GM18873 (cell line): Measurements from ENCODE around the gene MGAT3.

ENCODE experiments used
- ATAC-seq: cut with Tn5 transposase; IDR thresholded peaks from one replicate; pipeline ENCODE4 v1.9.1; 2021; ENCODE audit warnings: mild to moderate bottlenecking, moderate library complexity, moderate number of reproducible peaks; ENCODE audit not compliant: unreplicated experiment, low FRiP score

MGAT3 gene

DNA sequence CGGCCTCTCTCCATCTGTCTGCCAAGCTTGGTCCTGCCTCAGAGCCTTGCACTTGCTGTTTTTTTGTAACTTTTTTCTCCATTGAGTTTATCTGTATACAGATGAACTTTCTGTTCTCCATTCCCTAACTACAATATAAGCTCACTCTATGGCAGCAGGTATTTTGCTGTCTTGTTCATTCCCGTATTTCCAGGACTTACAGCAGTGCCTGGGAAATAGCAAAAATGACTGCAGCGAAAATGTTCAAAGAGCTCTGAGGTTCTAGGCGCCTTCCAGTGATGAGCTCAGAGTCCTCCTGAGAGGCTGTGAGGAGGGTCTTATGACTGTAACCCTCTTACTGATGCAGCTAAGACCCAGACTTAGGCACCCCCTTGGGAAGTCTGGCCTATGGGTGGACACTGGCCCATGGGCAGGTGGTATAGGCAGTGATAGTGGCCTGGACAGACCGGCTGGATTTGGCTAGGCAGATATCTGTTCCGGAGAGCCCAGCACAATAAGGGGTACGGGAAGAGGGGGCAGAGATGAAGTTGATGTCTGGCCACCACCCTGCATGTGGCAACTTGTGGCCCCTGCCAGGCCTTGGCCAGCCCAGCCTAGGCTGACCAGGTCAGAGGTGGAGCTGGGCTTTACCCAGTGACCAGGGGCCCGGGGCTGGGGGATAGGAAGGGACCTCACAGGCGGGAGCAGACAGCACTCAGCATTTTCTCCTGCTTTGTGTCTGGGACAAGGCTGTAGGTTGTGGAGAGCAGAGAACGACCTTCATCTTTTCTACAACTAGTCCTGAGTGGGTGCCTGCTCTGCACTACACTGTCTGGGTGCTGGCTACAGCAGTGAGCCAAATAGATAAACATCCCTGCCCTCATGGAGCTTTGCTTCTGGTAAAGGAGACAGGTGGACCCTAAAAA lies 68.2 kb downstream of the MGAT3 start:
- no peak for ATAC-seq

DNA sequence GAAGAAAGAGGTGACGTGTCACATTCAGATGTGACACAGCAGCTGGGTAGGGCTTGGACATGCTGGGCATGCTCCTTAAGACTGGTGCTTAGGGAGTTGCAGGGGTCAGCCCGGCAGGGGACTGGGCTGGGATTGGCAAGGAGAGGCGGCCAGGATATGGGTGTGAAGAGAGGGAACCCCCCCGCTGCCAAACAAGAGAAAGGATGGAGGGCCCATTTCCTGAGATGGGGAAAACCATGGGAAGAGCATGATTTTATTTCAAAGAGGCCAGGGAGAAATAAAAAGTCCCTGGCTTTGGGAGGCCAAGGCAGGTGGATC lies 68.8 kb downstream of the MGAT3 start:
- no peak for ATAC-seq

DNA sequence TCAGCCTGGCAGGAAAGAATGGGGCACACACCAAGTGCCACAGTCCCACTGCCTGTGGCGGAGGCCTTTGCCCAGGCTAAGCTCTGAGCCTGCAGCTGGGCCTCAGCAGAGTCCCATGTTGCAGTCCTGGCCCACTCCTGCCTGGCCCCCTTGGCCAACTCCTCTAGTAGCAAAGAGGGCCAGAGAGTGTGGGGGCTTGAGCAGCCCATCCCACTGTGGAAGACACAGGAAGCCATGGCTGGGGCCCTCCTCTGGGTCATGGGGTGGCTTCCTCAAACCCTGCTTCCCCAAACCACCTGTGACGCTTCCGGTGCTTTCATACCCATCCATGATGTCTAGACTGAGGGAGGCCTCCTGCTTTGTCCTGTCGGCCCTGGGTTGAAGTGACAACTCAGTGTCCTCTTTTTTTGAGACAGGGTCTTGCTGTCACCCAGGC lies 69.9 kb downstream of the MGAT3 start:
- ATAC-seq = no peak

DNA sequence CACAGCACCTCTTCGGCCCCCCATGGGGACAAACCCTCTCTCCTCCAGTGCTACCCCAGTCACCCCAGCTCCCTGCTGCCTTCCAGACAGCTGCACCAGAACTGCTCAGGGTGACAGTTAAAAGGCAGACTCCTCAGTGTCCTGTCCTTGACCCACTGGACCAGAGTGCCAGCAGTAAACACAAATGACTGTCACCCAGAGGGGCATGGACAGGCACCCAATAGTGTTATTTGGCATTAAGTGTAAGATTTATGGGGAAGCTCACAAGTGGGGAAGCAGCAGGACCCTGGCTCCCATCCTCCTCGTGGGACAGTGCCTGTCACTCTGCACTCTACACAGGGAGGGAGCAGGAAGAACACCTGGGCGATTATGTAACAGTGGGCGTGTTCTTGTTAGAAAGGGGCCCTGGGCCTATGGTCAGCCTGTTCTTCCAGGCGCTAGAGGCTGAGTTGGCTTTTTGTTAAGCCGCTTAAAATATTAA lies 70.7 kb downstream of the MGAT3 start:
- ATAC-seq = no peak

DNA sequence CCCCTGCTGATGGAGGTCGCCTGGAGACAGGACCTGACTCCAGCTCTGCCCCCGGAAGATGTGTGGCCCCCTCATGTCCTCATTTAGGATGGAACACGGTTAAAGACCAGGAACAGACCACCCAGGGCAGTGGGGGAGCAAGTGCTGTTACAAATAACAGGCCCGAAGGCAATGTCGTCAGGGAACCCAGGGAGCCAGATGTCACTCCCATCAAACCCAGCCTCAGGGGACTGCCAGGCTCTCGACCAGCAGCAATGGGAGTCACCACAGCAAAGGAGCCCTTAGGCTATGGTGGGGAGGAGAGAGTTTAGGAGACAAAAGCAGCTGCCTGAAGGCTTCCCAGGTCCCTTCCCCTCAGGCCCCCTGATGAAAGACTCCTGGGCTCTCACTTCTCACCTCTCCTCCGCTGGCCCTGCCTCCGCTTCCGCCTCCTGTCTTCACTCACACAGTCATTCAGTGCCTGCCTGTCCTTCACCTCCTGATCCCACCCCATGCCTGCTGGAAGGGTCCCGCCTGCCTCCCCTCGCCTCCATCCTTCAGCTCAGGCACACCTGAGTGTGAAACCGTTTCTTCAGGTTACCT lies 71.4 kb downstream of the MGAT3 start:
- no peak for ATAC-seq

DNA sequence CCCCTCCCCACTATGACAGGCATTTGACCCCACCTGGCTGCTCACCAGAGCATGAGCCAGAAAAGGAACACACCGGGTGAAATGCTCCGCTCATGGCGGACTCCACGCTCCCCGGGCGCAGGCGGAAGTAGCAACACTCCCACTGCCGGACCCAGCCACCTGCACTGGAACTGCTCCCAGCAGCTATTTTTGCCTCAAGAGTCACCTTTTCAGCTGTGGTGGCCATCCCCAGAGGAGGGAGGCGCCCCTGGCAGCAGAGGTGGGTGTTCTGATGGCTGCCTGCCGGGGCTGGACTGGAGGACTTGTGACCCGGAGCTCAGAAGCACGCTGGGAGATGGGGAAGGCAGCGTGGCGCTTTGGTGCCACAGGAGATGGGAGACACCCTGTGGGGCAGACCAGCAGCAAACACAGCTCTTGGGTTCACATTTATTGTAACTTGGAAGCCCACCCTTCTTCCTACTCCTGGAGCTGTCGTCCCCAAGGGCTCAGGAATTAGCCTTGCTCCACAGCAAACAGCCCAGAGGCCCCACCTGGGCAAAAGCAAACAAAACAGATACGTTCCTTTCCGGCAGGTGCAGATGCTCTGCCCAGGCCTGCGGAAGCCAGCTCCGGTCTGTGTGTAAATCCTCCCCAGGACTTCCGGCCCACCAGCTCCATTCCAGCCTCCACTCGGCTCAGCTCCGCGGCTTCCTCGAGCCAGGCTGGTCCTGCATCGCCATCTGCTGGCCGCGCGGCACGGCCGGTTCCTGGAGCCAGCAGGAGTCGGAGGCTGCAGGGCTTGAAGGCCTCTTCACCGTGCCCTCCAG lies 72.1 kb downstream of the MGAT3 start:
- no peak for ATAC-seq

DNA sequence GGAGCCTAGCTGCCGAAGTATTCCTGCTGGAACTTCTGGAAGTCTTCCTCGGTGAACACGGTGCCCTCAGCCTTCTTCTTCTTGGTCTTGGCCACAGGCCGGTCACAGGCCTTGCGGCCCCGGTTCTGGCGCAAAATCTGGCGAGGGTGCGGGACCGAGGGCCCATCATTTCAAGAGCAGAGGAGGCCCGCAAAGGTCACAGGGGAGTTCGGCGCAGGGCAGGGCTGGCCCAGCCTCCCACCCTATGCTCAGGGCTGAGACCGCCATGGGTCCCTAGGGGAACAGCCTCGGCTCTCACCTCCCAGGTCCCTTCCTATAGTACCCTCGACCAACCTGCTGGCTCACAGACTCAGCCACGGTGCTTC lies 72.7 kb downstream of the MGAT3 start:
- no peak for ATAC-seq

DNA sequence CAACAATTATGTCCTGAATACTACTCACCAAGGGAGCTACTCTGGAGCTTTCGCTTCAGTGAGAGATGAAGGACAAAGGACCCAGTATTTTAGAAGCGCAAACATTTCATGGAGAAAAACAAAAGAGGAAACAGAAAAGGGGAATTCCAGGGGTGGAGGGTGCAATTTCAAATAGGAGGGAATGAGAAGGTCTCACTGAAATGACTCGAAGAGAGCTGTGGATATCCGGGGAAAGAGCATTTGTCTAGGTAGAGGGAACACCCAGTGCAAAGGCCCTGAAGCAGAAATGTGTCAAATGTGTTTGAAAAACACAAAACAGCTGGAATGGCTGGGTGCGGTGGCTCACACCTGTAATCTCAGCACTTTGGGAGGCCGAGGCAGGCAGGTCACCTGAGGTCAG lies 73.3 kb downstream of the MGAT3 start:
- no peak for ATAC-seq

DNA sequence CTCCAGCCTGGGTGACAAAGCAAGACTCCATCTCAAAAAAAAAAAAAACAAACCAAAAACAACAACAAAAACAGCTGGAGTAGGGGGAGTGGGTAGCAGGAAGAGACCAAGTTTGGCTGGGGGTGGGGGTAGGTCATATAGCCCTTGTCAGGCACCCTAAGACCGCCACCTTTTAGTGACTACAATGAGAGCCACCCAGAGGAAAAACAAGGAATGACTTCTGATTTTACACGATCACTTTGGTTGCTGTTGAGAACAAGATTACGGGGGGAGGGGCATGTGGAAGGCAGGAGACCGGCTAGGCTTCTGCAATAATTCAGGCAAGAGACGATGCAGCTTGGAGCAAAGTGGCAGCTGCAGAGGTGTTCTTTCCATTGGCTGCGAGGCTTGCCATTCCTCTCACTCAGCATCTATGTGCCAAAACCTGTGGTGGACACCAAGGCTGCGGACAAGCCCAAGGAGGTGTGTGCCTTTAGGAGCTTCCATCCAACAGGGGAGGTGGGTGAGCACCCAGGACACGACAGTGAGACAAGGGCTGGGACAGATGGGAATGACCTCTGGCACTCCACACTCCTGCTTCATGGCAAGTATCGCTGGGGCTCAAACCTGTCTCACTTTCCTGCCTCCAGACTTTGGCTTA lies 74.0 kb downstream of the MGAT3 start:
- ATAC-seq = no peak

DNA sequence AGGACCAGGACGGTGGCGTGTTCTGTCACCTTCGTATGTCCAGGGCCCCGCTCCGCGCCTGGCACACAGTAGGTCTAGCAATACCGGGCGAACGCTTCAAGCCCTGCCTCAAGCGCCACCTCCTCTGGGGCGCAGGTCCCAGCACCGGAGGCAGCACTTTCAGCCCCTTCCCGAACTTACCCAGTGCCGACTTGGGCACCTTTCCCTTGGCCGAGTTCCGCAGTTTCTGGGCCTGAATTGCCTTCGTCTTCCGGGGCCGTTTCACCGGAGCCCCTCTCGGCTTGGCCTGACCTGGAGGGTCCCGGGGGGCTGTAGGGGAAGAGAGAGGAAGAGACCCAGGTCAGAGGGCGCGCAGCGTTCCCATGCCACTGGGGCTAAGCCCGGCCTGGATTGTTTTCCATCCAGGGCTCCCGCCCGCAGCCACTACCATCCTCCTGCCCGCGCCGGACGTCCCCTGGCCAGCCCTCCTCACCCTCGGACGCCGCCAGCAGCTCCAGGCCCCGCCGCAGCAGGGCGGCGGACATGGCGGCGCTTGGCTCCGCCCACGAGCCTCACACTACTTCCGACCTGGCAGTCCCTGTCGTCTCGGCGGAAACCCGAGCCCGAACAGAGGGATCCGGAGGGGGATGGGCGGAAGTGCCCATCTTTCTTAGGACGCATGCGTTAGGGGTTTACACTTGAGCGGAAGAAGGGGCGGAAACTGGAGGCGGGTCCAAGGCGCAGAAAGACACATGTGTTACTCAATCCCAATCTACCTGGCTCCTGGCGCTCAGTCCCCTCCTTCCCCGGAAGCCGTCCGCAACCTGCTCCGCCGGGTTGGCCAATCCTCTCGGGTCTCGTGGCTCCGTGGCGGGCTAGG lies 75.6 kb downstream of the MGAT3 start, which contains the start of gene RPS19BP1:
Gene RPS19BP1, minus strand, starts transcription at position 534 of the 859 bp plus-strand sequence. Its CDS starts 10 bp downstream, at position 524.
- ATAC-seq = peak; percentile 81

DNA sequence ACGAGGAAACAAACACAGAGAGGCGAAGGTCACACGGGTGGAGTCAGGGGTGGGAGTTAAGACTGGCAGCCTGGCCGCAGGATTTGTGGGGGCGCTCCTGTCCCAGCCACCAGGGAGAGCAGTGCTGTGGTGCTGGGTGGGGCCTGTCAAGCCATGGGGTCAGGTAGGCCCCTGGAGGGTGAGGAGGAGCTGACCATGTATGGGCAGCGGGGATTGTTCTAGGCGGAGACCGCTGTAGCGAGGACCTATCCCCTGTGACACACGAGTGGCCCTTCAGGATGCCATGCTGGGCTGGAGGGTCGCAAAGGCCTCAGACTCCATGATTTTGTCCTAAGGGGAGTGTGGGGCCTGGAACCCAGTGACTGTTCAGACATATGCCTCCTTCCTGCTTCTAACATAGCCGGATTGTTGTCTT lies 77.3 kb downstream of the MGAT3 start:
- ATAC-seq = no peak

DNA sequence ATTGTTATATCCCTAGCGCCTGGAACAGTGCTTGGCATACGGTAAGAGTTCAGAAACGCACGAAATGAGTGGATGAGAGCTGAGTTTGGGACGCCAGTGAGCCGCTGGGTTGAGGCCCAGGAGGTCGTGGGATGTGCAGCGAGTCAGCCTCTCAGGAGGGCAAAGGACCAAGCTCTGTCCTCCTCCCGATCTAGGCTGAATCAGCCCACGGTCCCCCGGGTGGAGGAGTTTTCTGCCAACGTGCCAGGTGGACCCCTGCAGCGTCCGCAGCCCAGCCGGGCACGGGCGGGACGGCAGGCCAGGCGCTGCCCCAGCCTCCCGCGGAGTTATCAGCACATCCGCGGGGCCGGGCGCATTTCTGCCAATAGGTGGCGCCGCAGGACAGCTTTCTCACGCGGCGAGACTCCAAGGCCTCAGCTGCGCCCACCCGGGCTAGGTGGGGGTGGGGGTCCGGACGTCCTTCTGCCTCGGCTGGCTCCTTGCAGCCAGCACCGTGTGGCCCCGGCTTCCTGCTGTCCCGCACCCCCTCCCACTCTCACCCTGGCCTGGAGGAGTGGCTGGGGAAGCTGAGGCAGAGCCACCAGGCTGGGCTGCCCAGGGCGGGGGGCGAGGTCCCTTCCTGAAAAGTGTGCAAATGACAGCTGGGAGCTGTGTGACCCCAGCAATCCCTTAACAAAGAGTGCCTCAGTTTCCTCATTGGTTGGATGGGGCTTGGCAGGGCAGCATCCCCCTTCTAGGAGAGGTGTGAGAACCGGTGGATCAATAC lies 78.0 kb downstream of the MGAT3 start:
- ATAC-seq = no peak

DNA sequence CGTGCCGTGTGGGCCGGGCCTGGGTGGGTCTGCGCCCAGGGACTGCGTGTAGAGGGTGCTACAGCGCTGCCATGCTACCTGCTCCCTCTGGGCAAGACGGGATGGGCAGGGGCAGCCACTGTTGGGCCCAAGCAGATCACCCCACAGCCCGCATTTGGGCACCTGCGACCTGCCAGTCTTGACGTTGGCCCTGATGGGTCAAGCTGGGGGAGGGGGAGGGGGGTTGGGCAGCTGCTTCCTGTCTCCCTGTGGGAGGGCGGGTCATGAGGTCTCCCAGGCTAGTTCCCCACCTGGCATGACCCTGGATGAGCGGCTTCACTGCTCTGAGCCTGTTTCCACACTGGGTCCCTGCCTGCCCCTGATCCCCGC lies 78.5 kb downstream of the MGAT3 start:
- ATAC-seq = no peak

DNA sequence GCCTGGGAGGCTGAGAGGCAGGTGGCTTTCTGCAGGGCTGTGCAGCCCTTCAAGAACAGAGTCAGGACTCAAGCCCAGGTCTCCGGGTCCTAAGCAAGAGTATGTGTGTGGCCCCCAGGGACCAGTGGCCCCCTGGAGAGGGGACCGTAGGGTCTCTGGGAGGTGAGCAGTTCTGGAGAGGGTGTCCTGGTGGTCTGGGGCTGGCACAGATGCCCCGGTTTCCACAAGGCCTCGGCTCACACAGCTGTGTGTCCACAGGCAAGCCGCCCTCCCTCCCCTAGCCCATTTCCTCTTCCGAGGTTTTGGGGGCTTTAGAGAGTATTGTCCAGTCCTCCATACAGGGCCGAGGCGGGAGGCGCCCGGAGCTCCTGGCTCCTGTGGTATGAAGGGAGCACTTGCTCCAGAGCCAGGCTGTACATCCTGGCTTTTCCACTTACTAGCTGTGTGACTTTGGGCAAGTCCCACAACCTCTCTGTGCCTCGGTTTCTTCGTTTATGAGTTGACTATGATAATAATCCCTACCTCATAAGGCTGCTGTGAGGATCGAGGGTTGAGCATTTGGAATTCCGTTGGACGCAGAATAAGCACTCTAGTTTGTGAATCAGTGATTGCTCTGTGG lies 79.1 kb downstream of the MGAT3 start:
- no peak for ATAC-seq

DNA sequence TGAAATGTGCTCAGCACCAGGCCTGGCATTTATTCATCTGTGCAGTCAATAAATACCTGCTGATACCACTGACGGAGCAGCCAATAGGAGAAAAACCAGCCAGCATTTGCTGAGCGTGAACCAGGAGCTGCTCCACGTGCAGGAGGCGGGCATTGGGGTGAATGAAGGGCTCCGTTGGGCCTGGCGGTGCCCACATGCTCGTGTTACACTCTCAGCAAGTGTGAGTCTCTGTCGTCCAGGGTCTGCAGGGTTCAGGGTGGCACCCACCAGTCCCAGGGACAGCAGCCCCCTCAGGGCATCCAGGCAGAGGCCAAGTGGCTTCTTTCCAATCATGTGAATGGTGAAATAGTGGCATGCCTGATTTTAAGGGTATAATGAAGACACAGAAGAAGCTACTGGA lies 79.9 kb downstream of the MGAT3 start:
- ATAC-seq = no peak

DNA sequence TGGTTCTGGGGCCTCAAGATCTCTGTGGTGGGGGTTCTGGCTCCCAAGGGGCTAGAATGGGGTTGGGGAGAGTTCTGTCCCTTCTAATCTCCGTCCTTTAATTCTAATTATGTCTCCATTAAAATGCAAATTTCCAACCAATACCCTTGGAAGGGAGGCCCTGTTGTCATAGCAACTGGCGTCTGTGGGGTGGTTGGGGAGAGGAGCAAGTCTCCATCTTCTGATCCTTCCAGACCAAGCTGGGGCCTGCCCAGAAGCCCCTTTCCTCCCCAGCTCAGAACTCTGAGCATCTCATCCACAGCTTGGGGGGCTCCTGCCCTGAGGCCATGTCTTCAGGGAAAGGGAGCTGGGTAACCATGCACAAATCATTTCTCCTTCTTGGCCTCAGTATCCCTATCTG lies 81.2 kb downstream of the MGAT3 start:
- no peak for ATAC-seq
